Activated T-helper 9 cell treated with anti-CD3 and anti-CD28 coated beads, Interleukin-2, amount 50 U/mL, for 16 hours (primary cell): ENCODE data around the gene CDH12.
"Not testable (repeated sequence)": the region's sequence is repeated elsewhere in the genome, so short reads cannot be mapped to it uniquely, and the experiment has no call there.

ENCODE experiments used
- DNase-seq: peaks from one replicate; pipeline ENCODE4 v3.0.0-alpha.2; 2020; ENCODE audit warnings: low read depth

The CDH12 gene

GRCh38 chr5:22151801-22152200, 701.3 kb downstream of the CDH12 start:
- not testable (repeated sequence) for DNase-seq

GRCh38 chr5:22140418-22140817, 712.7 kb downstream of the CDH12 start:
- DNase-seq, result not testable (repeated sequence)

DNA sequence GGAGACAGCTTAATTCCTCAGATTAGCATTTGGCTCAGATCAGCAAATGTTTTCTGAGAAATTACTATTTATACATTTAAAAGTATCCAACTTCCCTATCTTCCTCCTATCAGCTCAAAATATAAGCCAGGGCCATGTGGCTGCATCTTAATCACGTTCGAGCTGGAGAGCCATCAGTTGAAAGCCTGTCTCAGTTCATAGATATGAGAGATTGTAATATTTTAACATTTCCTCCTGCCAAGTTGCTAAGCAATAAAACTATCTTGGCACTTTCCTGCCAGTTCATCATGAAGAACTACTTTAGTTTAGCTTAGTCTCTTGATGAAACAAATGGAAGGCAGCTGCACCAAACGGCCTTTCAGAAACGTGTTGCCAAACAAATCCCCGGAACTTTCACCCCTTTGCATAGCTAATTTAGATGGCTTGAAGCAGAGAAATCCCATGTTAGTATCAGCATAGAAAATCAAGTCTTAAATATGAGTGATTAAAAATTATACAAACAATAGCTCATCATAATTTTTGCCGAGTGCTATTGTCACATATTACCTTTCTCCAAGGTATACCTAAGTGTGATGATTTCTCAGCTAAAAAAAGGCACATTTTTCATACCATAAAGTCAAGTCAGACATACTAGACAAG, 713.4 kb downstream of the CDH12 start:
- not testable (repeated sequence) for DNase-seq

- DNase-seq, result no peak
Measured at GRCh38 chr5:22111320-22111719, 741.8 kb downstream of the CDH12 start.

GRCh38 chr5:22109315-22109714, 743.8 kb downstream of the CDH12 start:
- no peak for DNase-seq

- DNase-seq, result no peak
Measured at GRCh38 chr5:22108545-22108944, 744.6 kb downstream of the CDH12 start.

- no peak for DNase-seq
Measured at GRCh38 chr5:22102823-22103359, 750.3 kb downstream of the CDH12 start.

GRCh38 chr5:22088517-22088916, 764.6 kb downstream of the CDH12 start:
- DNase-seq, result no peak

- no peak for DNase-seq
Measured at GRCh38 chr5:22079566-22079965, 773.6 kb downstream of the CDH12 start.

DNA sequence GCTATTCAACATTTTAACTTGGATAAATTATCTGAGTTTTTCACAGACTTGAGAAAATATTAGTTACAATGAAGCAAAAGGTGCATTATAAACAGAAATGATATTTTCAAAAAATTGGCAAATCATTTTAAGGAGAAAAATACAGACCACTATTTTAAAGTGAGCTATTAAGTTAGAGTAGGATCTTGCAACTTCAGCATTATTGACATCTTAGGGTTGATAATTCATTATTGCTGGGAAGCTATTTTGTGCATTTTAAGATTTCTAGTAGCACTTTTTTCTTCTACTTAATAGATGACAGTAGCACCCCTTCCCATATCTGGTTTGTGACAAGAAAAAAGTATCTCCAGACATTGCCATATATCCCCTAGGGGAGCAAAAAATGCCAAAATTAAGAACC, 774.1 kb downstream of the CDH12 start:
- no peak for DNase-seq

- DNase-seq, result no peak
Measured at GRCh38 chr5:22076586-22076985, 776.6 kb downstream of the CDH12 start.

- DNase-seq, result no peak
Measured at GRCh38 chr5:22070186-22070728, 782.9 kb downstream of the CDH12 start.

GRCh38 chr5:22063717-22064116, 789.4 kb downstream of the CDH12 start:
- DNase-seq, result no peak

DNA sequence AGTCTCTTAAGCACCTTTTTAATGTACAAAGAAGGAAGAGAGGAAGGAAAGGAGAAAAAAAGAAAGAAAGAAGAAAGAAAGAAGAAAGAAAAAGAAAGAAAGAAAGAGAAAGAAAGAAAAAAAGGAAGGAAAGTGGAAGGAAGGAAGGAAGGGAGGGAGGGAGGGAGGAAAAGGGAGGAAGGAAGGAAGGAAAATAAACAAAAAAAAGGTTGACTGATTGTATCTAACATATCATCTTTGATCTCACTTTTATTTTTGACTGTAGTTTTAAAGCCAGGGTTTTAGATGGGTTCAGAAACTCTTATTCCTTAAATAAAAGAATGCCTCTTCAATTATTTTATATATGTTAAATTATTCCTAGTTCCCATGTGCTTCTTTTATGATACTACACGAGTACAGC, 794.5 kb downstream of the CDH12 start:
- DNase-seq, result no peak

DNA sequence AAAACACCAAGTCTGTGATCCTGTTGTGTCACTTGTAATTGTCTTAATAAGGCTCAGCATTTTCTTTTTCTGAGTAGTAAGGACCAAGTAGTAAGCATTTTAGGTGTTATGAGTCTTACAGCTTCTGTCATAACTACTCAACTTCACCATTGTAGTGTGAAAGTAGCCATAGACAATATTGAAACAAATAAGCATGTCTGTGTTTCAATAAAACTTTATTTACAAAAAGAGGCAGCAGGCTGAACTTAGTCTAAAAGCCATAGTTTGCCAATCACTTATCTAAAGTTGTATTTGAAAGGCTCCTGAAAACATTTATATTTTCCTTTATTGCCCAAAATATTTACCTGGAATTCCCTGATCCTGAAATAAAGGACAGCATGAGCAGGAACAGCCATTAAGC, 796.1 kb downstream of the CDH12 start:
- DNase-seq, result no peak

DNA sequence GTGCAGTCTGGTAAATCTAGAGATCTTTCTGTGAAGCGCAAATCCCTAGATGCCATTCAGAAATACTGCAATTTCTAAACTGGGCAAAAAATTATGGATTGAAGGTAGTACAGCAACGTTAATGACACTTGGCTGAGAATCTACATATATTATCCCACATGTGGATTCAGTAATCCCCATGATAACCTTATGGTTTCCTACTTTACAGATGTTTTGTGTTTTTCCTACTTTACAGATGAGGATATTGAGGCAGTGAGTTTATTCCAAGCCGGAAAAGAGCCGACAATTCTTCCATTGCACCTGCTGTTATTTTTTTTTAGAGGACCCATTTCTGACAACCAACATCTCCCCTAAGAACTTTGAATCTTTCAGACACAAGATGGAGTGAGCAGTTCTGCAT, 796.5 kb downstream of the CDH12 start:
- no peak for DNase-seq

GRCh38 chr5:22053195-22053594, 799.9 kb downstream of the CDH12 start:
- DNase-seq, result no peak

GRCh38 chr5:22051881-22052280, 801.3 kb downstream of the CDH12 start:
- DNase-seq, result no peak

- DNase-seq, result no peak
Measured at GRCh38 chr5:22050931-22051330, 802.2 kb downstream of the CDH12 start.

DNA sequence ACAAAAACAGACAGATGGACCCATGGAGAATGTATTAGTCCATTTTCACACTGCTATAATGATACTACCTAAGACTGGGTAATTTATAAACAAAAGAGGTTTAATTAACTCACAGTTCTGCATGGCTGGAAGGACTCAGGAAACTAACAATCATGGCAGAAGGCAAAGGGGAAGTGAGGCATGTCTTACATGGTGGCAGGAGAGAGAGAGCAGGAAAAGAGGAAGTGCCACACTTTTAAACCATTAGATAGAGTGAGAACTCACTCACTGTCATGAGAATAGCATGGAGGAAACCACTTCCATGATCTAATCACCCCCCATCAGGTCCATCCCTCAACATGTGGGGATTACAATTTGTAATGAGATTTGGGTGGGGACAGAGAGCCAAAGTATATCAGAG, 808.9 kb downstream of the CDH12 start:
- no peak for DNase-seq

DNA sequence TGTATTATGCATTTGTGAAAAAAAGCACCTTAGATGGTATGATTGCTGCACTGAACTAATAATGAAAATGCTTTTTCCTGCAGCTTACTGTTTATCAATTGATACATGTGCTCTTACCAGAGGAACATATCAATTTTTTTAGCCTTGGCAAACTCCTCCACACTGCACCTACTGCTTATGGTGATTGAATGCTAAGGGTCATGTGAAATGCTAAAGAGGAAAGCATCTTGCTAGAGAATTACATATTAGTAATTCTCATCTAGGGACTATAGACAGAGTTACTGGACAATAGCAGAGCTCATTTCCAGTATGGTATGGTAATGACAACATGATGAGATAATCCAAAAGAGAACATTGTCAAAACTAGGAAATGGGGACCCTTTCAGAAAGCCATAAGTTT, 817.1 kb downstream of the CDH12 start:
- no peak for DNase-seq

DNA sequence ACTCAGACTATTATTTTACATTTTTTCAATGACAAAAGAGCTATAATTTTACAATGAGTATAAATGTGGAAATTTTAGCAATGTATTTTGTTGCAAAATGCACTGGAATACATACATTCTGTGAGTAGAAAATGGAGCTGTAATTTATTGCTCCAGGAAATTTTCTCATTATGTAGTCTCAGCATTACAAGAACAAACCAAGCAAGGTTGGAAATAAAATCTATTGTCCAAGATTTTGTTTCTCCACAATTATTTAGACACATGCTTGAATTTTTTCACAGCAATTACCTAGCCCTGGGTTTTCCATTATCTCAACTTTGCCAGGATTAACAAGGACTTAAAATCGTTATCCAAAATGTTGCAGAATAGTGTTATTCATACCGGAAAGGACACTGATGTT, 820.1 kb downstream of the CDH12 start:
- DNase-seq, result no peak

- DNase-seq, result no peak
Measured at GRCh38 chr5:22023784-22024183, 829.4 kb downstream of the CDH12 start.

DNA sequence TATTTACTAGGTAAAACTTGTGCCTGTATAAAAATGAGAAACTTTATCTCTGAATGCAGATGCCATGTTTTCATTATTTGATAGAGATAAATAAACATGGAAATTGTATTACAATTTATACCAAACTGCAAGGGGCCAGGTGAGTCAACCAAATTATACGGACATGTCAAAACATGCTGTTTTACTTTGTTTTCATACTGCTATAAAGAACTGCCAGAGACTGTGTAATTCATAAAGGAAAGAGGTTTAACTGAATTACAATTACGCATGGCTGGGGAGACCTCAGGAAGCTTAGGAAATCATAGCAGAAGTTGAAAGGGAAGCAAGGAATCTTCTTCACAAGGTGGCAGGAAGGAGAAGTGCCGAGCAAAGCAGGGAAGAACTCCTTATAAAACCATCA, 840.3 kb downstream of the CDH12 start:
- DNase-seq, result not testable (repeated sequence)
